Left lobe of liver (tissue), 2 donors: Measurements from ENCODE around the gene MKRN2OS. TPM values are rescaled to one million over a fixed set of nuclear protein-coding genes. Genes with fewer than 3 reads are reported as not detected.

Experiments used
- ATAC-seq: fragments of 200-7000 bp; cut with Tn5 transposase; one replicate; pipeline ENCODE4 v1.9.1; 2020; ENCODE audit warnings: mild to moderate bottlenecking, moderate library complexity
- DNase-seq: peaks from one replicate; pipeline ENCODE4 v3.0.0-alpha.2; 2020; ENCODE audit warnings: low spot score
- total RNA-seq: library from RNA; stranded (reverse); gene quantifications from one replicate; pipeline ENCODE4 v1.2.1, GENCODE V29; 2021
- donor health status: DM: no; HTN: no; CAD: no; lungs with moderate emphysema.
- donor health status: DM: no; HTN: yes; CAD: no.

The MKRN2OS gene
- total RNA-seq, 1 donor from 2014 or later, result not detected

GRCh38 chr3:12516873-12517272, 28.4 kb downstream of the MKRN2OS start:
- ATAC-seq (no peak), DNase-seq (no peak)

- no peak for DNase-seq
- ATAC-seq, result no peak
Observed at GRCh38 chr3:12515631-12516030, 29.7 kb downstream of the MKRN2OS start.

- ATAC-seq (no peak), DNase-seq (no peak)
Observed at GRCh38 chr3:12513694-12514446, 31.4 kb downstream of the MKRN2OS start.

DNA sequence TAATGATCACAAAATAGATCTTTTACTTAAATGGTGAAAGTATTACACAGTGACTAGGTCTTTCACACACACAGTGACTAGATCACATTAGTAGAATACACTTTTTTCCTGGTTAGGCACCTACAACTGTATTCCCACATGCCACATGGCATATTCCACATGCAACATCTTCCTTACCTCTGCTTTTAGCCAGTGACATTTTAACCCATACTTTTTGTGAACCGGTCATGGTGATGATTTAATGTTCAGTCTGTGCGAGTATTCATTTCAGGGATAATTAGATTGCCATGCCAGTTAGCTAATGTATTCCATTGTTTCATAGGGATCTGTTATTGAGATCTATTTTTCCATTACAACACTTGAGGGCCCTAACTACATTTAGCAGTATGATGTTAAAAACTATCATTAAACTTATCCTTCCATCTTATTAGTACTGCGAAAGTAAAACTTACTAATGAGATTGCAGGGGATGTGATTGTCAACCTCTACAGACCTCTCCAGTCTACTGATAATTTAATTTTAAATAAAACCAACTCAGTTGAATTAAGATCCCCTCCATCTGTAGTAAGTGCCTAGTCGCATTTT, 32.7 kb downstream of the MKRN2OS start:
- no peak for DNase-seq
- ATAC-seq, result no peak

- DNase-seq (no peak), ATAC-seq (no peak)
Observed at GRCh38 chr3:12509466-12509865, 35.8 kb downstream of the MKRN2OS start.

GRCh38 chr3:12508291-12508700, 37.0 kb downstream of the MKRN2OS start:
- no peak for ATAC-seq
- no peak for DNase-seq

DNA sequence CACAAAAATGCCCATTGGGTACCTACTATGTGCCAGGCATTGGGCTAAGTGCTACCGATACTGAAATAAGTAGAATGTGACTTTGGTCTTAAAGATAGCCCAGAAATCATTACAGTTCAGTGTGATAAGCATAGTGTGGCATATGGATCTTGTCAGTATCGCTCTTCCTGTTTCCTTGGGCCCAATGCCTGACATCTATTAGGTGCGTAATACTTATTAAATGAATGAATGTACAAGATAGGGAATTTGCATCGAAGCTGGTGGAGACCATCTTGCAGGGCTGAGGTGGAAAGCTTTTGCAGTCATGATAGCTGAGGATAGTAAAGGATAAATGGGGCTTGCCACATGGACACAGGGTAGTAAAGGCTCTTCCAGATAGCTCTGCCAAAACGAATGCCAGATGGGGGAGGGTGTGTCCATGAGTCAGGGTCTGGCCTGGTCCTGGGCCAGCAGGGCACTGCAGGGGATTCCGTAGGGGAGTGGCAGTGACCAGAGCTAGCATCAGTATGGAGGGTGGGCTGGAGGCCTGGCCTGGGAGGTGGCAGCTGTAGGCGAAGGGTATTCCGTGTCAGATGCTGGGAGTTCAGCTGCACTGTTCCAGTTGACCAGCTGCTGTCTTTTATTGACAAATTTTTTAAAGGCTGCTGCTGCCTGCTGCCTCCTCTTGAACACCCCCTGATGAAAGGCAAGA, 37.6 kb downstream of the MKRN2OS start:
- ATAC-seq (no peak), DNase-seq (no peak)

DNA sequence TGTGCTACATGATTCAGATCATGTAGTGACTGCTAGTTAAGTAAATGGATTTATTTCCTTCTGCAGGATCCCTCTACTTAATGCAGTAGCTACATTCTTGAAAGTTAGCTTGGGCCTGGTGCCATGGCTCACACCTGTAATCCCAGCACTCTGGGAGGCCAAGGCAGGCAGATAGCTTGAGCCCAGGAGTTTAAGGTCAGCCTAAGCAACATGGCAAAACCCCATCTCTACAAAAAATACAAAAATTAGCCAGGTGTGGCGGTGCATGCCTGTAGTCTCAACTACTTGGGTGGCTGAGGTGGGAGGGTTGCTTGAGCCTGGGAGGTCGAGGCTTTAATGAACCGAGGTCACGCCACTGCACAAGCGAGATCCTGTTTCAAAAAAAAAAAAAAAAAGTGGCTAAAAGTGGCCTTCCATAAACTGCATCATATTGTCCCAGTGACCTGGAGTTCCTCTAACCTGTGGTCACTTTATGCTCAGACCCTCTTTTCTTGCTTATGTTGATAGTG, 39.0 kb downstream of the MKRN2OS start:
- DNase-seq (no peak), ATAC-seq (no peak)

DNA sequence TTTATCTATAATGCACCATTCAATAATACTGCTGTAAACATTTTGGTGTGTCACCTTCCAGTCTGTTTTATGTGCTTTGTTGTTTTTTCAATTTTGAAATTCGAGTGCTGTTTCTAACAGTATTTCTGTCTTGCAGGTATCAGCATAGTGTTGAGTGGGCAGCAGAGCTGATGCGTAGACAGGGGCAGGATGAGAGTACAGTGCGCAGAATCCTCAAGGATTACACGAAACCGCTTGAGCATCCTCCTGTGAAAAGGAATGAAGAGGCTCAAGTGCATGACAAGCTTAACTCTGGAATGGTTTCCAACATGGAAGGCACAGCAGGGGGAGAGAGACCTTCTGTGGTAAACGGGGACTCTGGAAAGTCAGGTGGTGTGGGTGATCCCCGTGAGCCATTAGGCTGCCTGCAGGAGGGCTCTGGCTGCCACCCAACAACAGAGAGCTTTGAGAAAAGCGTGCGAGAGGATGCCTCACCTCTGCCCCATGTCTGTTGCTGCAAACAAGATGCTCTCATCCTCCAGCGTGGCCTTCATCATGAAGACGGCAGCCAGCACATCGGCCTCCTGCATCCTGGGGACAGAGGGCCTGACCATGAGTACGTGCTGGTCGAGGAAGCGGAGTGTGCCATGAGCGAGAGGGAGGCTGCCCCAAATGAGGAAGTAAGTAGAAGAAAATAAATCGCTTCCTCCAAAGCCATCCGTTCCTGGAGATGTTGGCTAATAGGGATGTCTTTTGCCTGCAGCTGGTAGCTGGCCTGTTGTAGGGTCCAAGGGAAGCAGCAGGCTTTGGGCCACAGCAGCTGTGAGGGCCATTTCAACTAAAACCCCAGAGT, 42.0 kb downstream of the MKRN2OS start:
- no peak for ATAC-seq
- DNase-seq, result no peak

DNA sequence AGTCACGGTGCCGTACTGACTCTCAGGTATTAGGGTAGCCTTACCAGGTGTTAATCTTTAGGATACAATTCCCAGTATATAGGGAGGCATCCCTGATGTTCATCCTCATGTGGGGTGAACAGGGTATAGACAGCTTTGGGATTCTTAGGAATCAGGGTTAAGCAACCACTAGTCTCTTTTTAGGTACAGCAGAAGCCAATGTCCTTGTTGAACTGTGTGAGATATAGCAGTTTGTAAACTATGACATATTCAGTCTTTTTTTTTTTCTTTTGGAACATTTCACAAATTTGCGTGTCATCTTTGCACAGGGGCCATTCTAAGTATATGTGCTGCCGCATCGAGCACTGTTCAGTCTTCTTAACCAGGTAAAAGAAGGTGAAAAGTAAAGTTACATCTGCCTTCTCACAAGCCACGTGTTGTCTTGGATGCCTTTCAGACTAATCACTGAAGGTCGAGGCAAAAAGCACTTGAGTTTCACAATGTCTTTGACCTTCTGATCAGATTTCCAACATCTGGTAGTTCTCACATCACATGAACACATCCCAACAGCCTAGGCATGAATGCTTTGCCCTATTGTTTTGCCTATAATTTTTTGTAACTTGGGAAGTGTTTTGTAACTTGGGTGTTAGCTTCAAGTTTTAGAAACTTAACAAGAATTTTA, 43.8 kb downstream of the MKRN2OS start:
- ATAC-seq (peak; percentile 40), DNase-seq (no peak)

GRCh38 chr3:12499474-12499873, 45.8 kb downstream of the MKRN2OS start:
- ATAC-seq (no peak), DNase-seq (no peak)

GRCh38 chr3:12496453-12496761, 48.9 kb downstream of the MKRN2OS start:
- DNase-seq, result no peak
- ATAC-seq, result no peak

DNA sequence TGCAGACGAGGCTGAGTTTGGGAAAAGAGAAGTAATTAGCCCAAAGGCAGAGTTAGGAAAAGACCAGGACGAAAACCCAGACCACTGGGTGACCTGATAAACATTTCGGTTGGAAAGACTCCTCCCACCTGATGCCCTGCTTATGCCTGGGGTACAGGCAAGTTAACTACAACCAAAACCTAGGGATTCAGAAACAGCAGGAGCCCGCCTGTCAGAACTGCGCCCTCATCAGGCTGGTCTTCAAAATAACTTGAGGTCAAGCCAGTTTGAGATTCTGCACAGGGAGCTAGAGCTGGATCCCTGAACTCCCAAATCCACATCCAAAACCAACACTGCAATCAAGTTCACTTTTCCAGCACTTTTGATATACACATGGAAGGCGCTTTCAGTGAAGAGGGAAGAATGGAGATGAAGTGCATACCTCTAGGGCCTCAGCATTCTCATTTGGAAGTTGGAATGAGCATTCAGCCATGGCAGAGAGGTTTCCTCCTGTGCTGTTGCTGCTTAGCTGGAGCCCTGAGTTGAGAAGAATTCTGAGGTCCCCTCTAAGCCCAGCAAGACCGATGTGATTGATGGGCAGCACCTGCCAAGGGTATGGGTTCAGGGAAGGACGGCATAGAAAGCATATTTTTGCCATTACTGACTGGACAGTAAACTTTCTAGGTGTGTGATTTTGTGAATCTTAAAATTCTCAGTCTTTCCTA, 49.4 kb downstream of the MKRN2OS start:
- DNase-seq, result no peak
- ATAC-seq, result no peak

DNA sequence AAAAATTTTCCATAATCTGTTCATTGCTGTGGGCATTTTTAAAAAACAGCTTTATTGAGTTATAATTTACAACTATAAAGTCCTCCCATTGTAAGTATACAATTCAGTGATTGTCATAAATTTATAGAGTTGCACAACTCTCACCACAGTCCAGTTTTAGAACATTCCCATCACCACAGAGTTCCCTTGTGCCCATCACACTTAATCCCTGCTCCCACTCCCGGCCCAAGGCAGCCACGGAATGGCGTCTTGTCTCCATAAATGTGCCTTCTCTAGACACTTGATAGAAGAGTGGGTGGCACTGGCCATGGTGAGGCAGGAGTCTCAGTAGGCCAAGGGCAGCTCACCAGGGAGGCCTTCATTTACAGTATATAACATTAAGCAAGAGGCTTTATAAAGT, 54.8 kb downstream of the MKRN2OS start:
- DNase-seq (no peak), ATAC-seq (no peak)

GRCh38 chr3:12489832-12490231, 55.5 kb downstream of the MKRN2OS start:
- no peak for DNase-seq
- ATAC-seq, result no peak

Other genes starting within 250 kb of the MKRN2OS start
- gene TSEN2, start 61.0 kb downstream of the MKRN2OS start, total RNA-seq, result 4.8 TPM
- 11.3 TPM for gene MKRN2, start 11.6 kb upstream of the MKRN2OS start, total RNA-seq
- gene RAF1, start 118.6 kb upstream of the MKRN2OS start, total RNA-seq, result 54.6 TPM
- 0.65 TPM for gene TMEM40, start 213.8 kb upstream of the MKRN2OS start, total RNA-seq